Measurements from ENCODE around the gene KIAA1191.

DNA sequence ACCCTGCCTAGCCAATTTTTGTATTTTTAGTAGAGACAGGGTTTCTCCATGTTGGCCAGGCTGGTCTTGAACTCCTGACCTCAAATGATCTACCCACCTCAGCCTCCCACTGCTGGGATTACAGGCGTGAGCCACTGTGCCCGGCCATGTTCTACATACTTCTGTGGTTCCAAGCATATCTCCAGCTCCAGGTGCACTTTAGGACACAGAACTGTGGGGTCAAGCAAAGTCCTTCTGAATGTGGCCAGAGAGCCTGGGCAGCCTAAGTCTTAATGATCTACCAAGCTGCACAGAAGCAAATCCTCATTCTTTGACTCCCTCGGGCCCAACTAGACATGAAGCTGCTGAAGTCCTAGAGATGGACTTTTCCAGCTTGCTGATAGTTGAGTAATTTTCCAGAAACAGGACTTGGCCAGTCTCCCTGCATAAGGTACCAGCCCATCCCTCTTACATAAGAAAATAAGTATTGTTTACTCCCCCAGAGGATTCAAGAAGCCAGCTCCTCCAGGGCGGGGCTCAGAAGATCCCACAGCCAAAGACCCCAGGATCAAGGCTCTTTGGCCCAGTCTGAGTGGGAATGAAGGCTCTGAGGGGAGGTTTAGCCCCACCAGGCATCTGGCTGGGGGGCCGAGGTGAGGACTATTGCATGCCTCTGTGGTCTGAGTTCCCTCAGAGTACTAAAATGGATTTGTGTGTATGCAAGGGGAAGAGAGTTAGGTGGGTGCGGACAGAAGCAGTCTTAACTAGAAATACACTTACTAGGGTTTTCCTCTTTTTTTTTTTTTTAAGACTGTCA lies 46.1 kb upstream of the KIAA1191 start:
- TF ChIP-seq, protein P1, sequence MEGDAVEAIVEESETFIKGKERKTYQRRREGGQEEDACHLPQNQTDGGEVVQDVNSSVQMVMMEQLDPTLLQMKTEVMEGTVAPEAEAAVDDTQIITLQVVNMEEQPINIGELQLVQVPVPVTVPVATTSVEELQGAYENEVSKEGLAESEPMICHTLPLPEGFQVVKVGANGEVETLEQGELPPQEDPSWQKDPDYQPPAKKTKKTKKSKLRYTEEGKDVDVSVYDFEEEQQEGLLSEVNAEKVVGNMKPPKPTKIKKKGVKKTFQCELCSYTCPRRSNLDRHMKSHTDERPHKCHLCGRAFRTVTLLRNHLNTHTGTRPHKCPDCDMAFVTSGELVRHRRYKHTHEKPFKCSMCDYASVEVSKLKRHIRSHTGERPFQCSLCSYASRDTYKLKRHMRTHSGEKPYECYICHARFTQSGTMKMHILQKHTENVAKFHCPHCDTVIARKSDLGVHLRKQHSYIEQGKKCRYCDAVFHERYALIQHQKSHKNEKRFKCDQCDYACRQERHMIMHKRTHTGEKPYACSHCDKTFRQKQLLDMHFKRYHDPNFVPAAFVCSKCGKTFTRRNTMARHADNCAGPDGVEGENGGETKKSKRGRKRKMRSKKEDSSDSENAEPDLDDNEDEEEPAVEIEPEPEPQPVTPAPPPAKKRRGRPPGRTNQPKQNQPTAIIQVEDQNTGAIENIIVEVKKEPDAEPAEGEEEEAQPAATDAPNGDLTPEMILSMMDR (IDR thresholded peaks at IDR 0.05): no peak
- TF ChIP-seq POLR2A (IDR thresholded peaks at IDR 0.05): no peak

Data from breast epithelium (tissue), 3 donors.